Esophagus muscularis mucosa (tissue), 4 donors: ENCODE data around the gene TPCN1.

Experiments
- CTCF ChIP-seq, 3 experiments: fragments of 200-600 bp in 2 of 3; fragments of 450-650 bp in 1 of 3; sonication (generic) in 2 of 3; IDR thresholded peaks; one replicate each; pipeline ENCODE4 v1.5.1; 2017 to 2019; ENCODE audit warnings: antibody characterized with exemption in 3 of 3, mild to moderate bottlenecking in 2 of 3, moderate library complexity in 1 of 3
- EP300 ChIP-seq: sonication (generic); formaldehyde crosslinking; IDR thresholded peaks from one replicate; pipeline ENCODE4 v1.6.1; 2017; ENCODE audit warnings: antibody characterized with exemption
- POLR2A ChIP-seq: fragments of 450-650 bp; IDR thresholded peaks from one replicate; pipeline ENCODE4 v1.6.1; 2017; ENCODE audit warnings: antibody characterized with exemption, moderate library complexity, mild to moderate bottlenecking, low read depth
- POLR2AphosphoS5 ChIP-seq, 2 donors: sonication (generic); formaldehyde crosslinking; IDR thresholded peaks; one replicate each; pipeline ENCODE4 v1.6.1; 2017; ENCODE audit warnings: antibody characterized with exemption in 2 of 2

- TF ChIP-seq CTCF (IDR thresholded peaks at IDR 0.05) (no peak), POLR2A (no peak), POLR2AphosphoS5 (IDR thresholded peaks at IDR 0.05) (no peak), EP300 (no peak)
These were observed 49.7 kb upstream of the TPCN1 start for GRCh38 chr12:113171543-113171942.
